Prostate gland (tissue), 2 donors: ENCODE results near the gene INTS3. TPM values are rescaled to one million over a fixed set of nuclear protein-coding genes. Genes with fewer than 3 reads are reported as not detected.

ENCODE experiments used
- DNase-seq: peaks from one replicate; pipeline ENCODE4 v3.0.0-alpha.2; 2019; ENCODE audit warnings: low spot score
- H3K27ac ChIP-seq, 2 donors: fragments of 200-600 bp; sonication (generic); 2 replicates each; pipeline ENCODE4 v1.5.1; 2017 to 2019
- H3K27me3 ChIP-seq: fragments of 200-600 bp; sonication (generic); replicated peaks from 2 replicates; pipeline ENCODE4 v1.5.1; 2019; ENCODE audit not compliant: insufficient read depth
- H3K36me3 ChIP-seq, 2 donors: fragments of 200-600 bp; sonication (generic); 1 replicate in 1 of 2; 2 replicates in 1 of 2; pipeline versions ENCODE4 v1.5.1 to v1.8.1; 2017 to 2019
- H3K4me1 ChIP-seq: fragments of 200-600 bp; sonication (generic); replicated peaks from 2 replicates; pipeline ENCODE4 v1.5.1; 2019
- H3K4me3 ChIP-seq, 2 donors: fragments of 200-600 bp; sonication (generic); 2 replicates each; pipeline ENCODE4 v1.5.1; 2017 to 2019
- H3K9me3 ChIP-seq: fragments of 200-600 bp; sonication (generic); 2 replicates; pipeline ENCODE4 v1.5.1; 2017
- CTCF ChIP-seq, 4 experiments: fragments of 200-600 bp in 2 of 4; fragments of 450-650 bp in 2 of 4; sonication (generic) in 2 of 4; IDR thresholded peaks; 1 replicate in 3 of 4; 2 replicates in 1 of 4; pipeline ENCODE4 v1.5.1; 2016 to 2019; ENCODE audit warnings: antibody characterized with exemption in 4 of 4, mild to moderate bottlenecking in 2 of 4, moderate library complexity in 2 of 4
- POLR2A ChIP-seq: fragments of 450-650 bp; IDR thresholded peaks from one replicate; pipeline ENCODE4 v1.6.1; 2016; ENCODE audit warnings: antibody characterized with exemption, mild to moderate bottlenecking
- POLR2AphosphoS5 ChIP-seq: sonication (generic); formaldehyde crosslinking; IDR thresholded peaks from one replicate; pipeline ENCODE4 v1.6.1; 2017; ENCODE audit warnings: antibody characterized with exemption
- WGBS: methylation state at CpG from one replicate; pipeline ENCODE4 v1.1.5; 2018; 5-methylcytosine and 5-hydroxymethylcytosine counted together
- intact Hi-C: fragments of 100-400 bp; cut with DNase I; formaldehyde crosslinking; loops from one replicate; pipeline ENCODE4 v1.14.2; 2022
- total RNA-seq, 2 donors: library from RNA; depleted of rRNA; stranded (reverse); fragments of >200 nt; gene quantifications; one replicate each; pipeline ENCODE4 v1.1.0, GENCODE V29; 2016

INTS3 gene
- total RNA-seq, 2 donors from 2014 or later = 26.1 to 70.0 TPM

- Histone ChIP-seq H3K36me3 (no peaks in the 10 kb centered on the region), H3K27ac (no peak overlapping the region), H3K4me1 (no peaks in the 10 kb centered on the region), H3K4me3 (no peak overlapping the region), H3K27me3 (no peaks in the 10 kb centered on the region), H3K9me3 (no peaks in the 10 kb centered on the region)
- no peak for DNase-seq
- intact Hi-C loops = no loop called here
- no peak for TF ChIP-seq POLR2A
- TF ChIP-seq CTCF (IDR thresholded peaks at IDR 0.05) = no peak
- TF ChIP-seq POLR2AphosphoS5 = no peak
- WGBS = 77% methylated on average over 3 of the region's 3 CpGs
Measured at GRCh38 chr1:153803470-153804056, 75.7 kb downstream of the INTS3 start.

- Histone ChIP-seq H3K36me3 (no peaks in the 10 kb centered on the region), H3K27me3 (no peaks in the 10 kb centered on the region), H3K4me3 (no peak overlapping the region), H3K27ac (no peak overlapping the region), H3K4me1 (no peaks in the 10 kb centered on the region), H3K9me3 (no peaks in the 10 kb centered on the region)
- TF ChIP-seq POLR2AphosphoS5 (no peak), POLR2A (no peak), CTCF (IDR thresholded peaks at IDR 0.05) (no peak)
- intact Hi-C loops = no loop called here
- WGBS = 71% methylated on average over 2 of the region's 2 CpGs
- no peak for DNase-seq
Measured at GRCh38 chr1:153804112-153804511, 76.3 kb downstream of the INTS3 start.

DNA sequence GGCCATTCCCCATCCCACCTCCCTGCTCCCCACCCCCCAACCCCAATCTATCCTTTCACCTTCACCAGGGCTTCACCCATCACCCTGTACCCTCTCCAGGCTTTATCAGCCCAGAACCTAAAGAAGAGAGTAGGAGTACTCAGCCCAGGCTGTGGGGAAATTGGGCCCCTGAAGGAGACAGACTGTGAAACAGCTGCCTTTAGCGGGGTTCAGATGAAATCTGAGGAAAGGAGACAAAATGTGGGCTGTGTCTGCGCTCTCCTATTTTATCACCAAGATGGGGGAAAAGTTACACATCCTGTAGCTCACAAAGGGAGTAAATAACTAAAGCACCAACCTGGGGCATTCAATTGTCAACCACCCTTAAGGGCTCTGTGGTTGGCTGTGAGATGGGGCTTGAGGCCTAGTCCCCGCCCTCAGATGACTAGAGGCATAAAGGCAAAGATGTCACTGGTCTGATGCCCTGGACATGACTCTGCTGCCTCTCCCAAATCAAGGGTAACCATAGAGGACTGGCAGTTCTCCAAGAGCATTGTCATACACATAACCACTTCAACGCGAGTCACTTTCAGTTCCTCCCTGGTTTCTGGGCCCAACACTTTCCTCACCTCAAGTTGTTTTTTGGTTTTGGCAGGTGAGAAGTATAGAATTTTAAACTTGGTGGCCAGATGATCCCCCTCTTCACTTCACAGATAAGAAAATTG, 77.3 kb downstream of the INTS3 start:
- H3K27ac ChIP-seq = no peak overlapping the region
- 64% methylated on average over 5 of the region's 5 CpGs for WGBS

DNA sequence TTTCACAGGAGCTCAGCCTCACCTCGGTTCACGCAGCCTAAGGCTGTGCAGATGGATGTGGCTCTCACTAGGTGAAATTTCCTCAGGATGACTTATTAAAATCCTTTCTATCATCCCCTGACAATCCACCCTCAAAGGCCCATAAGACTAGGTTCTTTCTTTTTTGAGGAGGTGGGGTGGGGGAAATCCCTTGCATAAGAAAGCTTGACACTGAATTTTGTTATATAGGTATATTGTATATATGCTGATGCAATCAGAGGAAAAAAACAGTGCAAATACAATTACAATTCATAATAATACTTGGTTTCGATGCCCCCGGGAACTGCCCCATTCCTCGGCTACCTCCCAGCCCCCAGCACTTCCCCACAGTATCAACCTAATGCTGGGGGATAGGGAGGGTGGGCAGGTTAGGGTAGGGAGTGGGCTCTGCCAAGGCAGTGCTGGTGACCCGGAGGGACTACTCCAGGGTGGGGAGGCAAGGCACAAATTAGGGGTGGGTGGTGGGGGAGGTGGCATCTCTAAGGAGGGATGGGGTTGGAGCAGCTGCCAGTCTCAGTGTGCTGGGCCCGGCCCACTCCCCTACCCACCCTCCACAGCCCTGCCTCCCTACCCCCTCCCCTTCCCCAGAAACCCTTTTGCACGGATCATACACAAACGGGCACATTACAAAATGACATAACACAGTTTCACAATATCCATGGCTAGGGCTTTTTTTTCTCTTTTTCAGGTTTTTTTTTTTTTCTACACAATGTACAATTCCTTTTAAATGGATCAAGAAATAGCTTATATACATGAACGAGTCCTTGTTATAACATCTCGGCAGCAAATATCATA, 78.3 kb downstream of the INTS3 start:
- intact Hi-C loops = no loop called here
- no peak for DNase-seq
- Histone ChIP-seq H3K36me3 (peaks cover 0 to 9% of the 10 kb centered on the region in 2 donors), H3K9me3 (no peaks in the 10 kb centered on the region), H3K27ac (no peak overlapping the region), H3K4me3 (no peak overlapping the region), H3K4me1 (no peaks in the 10 kb centered on the region), H3K27me3 (no peaks in the 10 kb centered on the region)
- WGBS = 83% methylated on average over 11 of the region's 11 CpGs
- TF ChIP-seq POLR2A (no peak), CTCF (IDR thresholded peaks at IDR 0.05) (no peak), POLR2AphosphoS5 (no peak)

More for the DNA sequence above, 77.3 kb downstream of the INTS3 start:
- DNase-seq = peak; percentile 37
- Histone ChIP-seq H3K27me3 (no peaks in the 10 kb centered on the region), H3K36me3 (peaks cover 0 to 5% of the 10 kb centered on the region in 2 donors), H3K9me3 (no peaks in the 10 kb centered on the region), H3K4me3 (no peak overlapping the region), H3K4me1 (no peaks in the 10 kb centered on the region)
- no peak for TF ChIP-seq CTCF (IDR thresholded peaks at IDR 0.05)
- TF ChIP-seq POLR2AphosphoS5 = no peak
- no peak for TF ChIP-seq POLR2A
- intact Hi-C loops = no loop called here
